GM18507 (cell line): Measurements from ENCODE around the gene TXNDC17.
"Not testable (repeated sequence)": the region's sequence is repeated elsewhere in the genome, so short reads cannot be mapped to it uniquely, and the experiment has no call there.

Source experiments
- DNase-seq: peaks from one replicate; pipeline ENCODE4 v3.0.0; 2011; ENCODE audit warnings: low read depth; ENCODE audit not compliant: insufficient read length; ENCODE audit errors: extremely low spot score
- FAIRE-seq: peaks from 2 replicates; lab custom pipeline; 2011; peaks lifted over from hg19 to GRCh38; lab: Jason Lieb, UNC

Gene TXNDC17

GRCh38 chr17:6640536-6641246 lies at the start of gene TXNDC17, which contains the start of gene KIAA0753:
Gene TXNDC17, plus strand, starts transcription at chr17:6641060. Its CDS starts 23 bp downstream, at chr17:6641083.
Gene KIAA0753, minus strand, starts transcription at chr17:6640711. Its CDS starts 5,608 bp downstream, at chr17:6635103.
- FAIRE-seq: peak; percentile 98
- peak; percentile 86 for DNase-seq

GRCh38 chr17:6591599-6592158 lies 49.2 kb upstream of the TXNDC17 start:
- no peak for DNase-seq

GRCh38 chr17:6592173-6592572 lies 48.7 kb upstream of the TXNDC17 start:
- DNase-seq (no peak), FAIRE-seq (no peak)

More at GRCh38 chr17:6591599-6592158, 49.2 kb upstream of the TXNDC17 start:
- no peak for FAIRE-seq

- not testable (repeated sequence) for DNase-seq, FAIRE-seq
Measured at GRCh38 chr17:6593371-6593770, 47.5 kb upstream of the TXNDC17 start.

- DNase-seq (no peak), FAIRE-seq (no peak)
Measured at GRCh38 chr17:6596081-6596480, 44.8 kb upstream of the TXNDC17 start.

GRCh38 chr17:6596511-6596910 lies 44.3 kb upstream of the TXNDC17 start:
- no peak for FAIRE-seq

GRCh38 chr17:6596941-6597340 lies 43.9 kb upstream of the TXNDC17 start:
- DNase-seq: no peak
- FAIRE-seq: no peak

More at GRCh38 chr17:6596511-6596910, 44.3 kb upstream of the TXNDC17 start:
- no peak for DNase-seq

- DNase-seq (no peak), FAIRE-seq (no peak)
Measured at GRCh38 chr17:6597727-6598126, 43.1 kb upstream of the TXNDC17 start.

- no peak for DNase-seq
- FAIRE-seq: no peak
Measured at GRCh38 chr17:6599364-6599763, 41.5 kb upstream of the TXNDC17 start.

GRCh38 chr17:6602141-6602540 lies 38.7 kb upstream of the TXNDC17 start:
- DNase-seq: no peak
- FAIRE-seq: no peak

GRCh38 chr17:6603744-6604325 lies 37.0 kb upstream of the TXNDC17 start:
- no peak for DNase-seq
- FAIRE-seq: no peak

- FAIRE-seq (no peak), DNase-seq (no peak)
Measured at GRCh38 chr17:6605142-6605541, 35.7 kb upstream of the TXNDC17 start.

- FAIRE-seq (no peak), DNase-seq (no peak)
Measured at GRCh38 chr17:6608321-6608720, 32.5 kb upstream of the TXNDC17 start.

GRCh38 chr17:6610011-6610410 lies 30.8 kb upstream of the TXNDC17 start:
- DNase-seq: no peak
- no peak for FAIRE-seq

GRCh38 chr17:6611231-6611630 lies 29.6 kb upstream of the TXNDC17 start:
- no peak for DNase-seq
- no peak for FAIRE-seq

- FAIRE-seq: no peak
- DNase-seq: no peak
Measured at GRCh38 chr17:6623941-6624340, 16.9 kb upstream of the TXNDC17 start.

GRCh38 chr17:6626616-6627015 lies 14.2 kb upstream of the TXNDC17 start:
- FAIRE-seq: no peak
- no peak for DNase-seq

- FAIRE-seq: no peak
- no peak for DNase-seq
Measured at GRCh38 chr17:6627019-6627418, 13.8 kb upstream of the TXNDC17 start.

GRCh38 chr17:6630390-6630789 lies 10.5 kb upstream of the TXNDC17 start:
- DNase-seq (no peak), FAIRE-seq (no peak)

- DNase-seq (no peak), FAIRE-seq (peak; percentile 26)
Measured at GRCh38 chr17:6632530-6632929, 8.3 kb upstream of the TXNDC17 start.

- no peak for DNase-seq
- FAIRE-seq: no peak
Measured at GRCh38 chr17:6633263-6633662, 7.6 kb upstream of the TXNDC17 start.
